Measurements from ENCODE around the gene PLA2R1.
"Not testable (repeated sequence)": the region's sequence is repeated elsewhere in the genome, so short reads cannot be mapped to it uniquely, and the experiment has no call there.

DNA sequence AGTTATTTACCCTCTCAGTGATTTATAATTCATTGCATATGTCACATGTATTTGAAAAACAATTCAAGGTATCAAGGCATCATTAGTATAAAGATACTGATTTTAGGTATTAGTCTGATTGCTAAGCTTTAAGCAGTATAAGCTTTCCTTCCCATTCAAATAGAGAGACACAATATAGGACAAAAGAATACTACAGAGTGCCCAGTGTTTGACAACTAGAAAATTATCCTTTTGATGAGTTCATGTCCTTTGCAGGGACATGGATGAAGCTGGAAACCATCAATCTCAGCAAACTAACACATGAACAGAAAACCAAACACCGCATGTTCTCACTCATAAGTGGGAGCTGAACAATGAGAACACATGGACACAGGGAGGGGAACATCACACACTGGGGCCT lies 91.9 kb downstream of the PLA2R1 start:
- TF ChIP-seq POLR2A (IDR thresholded peaks at IDR 0.05; ENCODE audit: low read depth, low read length); POLR2AphosphoS5 (IDR thresholded peaks at IDR 0.05; ENCODE audit: low read depth, low read length); TAF1 (IDR thresholded peaks at IDR 0.05; ENCODE audit: borderline replicate concordance, low read depth, low read length): not testable (repeated sequence)

Data from GM12892 (cell line).